ENCODE data around the gene BMPR1B.
A peak's percentile ranks its signal among the peaks of the same experiment; 100 is the strongest.

The BMPR1B gene

DNA sequence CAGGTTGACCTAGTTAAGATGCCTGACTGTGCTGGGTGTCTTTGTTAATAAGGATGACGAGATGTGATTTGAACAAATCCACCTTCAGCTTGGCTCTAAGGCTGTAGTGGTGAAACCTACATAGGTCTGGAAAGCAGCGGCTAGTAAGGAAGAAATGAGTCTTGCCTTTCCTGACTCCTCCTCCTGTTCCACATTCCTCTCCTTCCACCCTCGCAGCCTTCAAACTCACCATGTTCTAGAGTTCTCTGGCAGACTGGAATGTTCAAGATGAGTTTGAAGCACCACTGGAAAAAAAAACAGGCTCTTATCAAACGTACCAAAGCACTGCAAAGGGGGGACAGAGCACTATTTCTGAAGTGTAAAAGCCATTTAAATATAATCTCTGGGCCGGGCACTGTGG, 395.4 kb downstream of the BMPR1B start:
- TF ChIP-seq, protein P1, sequence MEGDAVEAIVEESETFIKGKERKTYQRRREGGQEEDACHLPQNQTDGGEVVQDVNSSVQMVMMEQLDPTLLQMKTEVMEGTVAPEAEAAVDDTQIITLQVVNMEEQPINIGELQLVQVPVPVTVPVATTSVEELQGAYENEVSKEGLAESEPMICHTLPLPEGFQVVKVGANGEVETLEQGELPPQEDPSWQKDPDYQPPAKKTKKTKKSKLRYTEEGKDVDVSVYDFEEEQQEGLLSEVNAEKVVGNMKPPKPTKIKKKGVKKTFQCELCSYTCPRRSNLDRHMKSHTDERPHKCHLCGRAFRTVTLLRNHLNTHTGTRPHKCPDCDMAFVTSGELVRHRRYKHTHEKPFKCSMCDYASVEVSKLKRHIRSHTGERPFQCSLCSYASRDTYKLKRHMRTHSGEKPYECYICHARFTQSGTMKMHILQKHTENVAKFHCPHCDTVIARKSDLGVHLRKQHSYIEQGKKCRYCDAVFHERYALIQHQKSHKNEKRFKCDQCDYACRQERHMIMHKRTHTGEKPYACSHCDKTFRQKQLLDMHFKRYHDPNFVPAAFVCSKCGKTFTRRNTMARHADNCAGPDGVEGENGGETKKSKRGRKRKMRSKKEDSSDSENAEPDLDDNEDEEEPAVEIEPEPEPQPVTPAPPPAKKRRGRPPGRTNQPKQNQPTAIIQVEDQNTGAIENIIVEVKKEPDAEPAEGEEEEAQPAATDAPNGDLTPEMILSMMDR (IDR thresholded peaks at IDR 0.05; ENCODE audit: low read depth, low read length, missing control alignments): no peak
- in situ Hi-C loops (cut with HindIII; ENCODE audit: low sequenced_read_pairs): no loop called here
- H3K4me3 ChIP-seq (ENCODE audit: low read depth, low read length): no peak overlapping the region
- no peak for DNase-seq (ENCODE audit: low read depth)

DNA sequence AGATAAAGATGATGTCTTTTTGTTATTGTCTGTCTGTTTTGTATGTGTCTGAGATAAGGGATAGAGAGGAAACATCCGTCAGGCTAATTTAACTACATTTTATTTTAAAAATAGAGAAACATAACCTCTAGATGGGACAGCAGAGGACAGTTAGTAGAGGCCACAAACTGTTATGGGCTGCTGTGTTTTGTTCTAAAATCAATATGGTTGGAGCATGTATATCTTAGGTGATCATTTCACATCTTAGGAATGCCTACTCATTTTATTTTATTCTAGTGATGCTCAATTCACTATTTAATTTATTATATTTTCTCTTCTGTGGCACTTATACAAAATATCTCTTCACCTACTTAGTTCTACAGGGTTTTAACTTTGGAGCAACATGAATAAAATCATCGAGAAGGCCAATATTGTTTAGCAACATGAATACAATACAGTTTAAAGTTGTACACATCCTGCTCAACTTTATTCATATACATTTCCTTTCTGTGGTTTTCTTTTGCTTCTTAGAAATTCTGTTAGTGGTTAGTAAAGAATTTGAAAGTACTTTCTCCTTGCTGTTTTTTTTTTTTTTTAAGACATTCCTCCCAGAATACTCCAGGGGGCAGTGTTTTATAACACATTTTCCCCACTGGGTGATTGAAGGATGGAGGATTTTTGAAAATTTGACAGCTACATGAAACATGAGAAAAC, 398.1 kb downstream of the BMPR1B start:
- H3K4me3 ChIP-seq (ENCODE audit: low read depth, low read length): no peak overlapping the region
- in situ Hi-C loops (cut with HindIII; ENCODE audit: low sequenced_read_pairs): no loop called here
- TF ChIP-seq, protein P1 (IDR thresholded peaks at IDR 0.05; ENCODE audit: low read depth, low read length, missing control alignments): peak; percentile 48
- DNase-seq (ENCODE audit: low read depth): peak; percentile 38

DNA sequence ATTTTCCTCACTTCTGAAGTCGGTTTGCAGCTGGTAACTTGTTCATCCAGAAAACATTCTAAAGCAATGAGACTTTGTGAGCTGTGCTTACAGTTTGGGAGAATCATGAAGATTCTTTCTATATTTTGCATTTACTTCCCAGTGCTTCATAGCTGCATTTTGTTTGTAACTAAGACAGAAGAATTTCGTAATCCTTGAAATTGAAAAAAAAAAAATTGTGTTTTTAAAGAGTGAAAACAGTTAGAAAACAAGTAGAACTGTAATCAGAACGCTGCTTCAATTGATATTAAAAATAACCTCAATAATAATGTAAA, 398.7 kb downstream of the BMPR1B start:
- H3K4me3 ChIP-seq (ENCODE audit: low read depth, low read length): no peak overlapping the region
- TF ChIP-seq, protein P1 (IDR thresholded peaks at IDR 0.05; ENCODE audit: low read depth, low read length, missing control alignments): no peak
- DNase-seq (ENCODE audit: low read depth): no peak
- in situ Hi-C loops (cut with HindIII; ENCODE audit: low sequenced_read_pairs): no loop called here

DNA sequence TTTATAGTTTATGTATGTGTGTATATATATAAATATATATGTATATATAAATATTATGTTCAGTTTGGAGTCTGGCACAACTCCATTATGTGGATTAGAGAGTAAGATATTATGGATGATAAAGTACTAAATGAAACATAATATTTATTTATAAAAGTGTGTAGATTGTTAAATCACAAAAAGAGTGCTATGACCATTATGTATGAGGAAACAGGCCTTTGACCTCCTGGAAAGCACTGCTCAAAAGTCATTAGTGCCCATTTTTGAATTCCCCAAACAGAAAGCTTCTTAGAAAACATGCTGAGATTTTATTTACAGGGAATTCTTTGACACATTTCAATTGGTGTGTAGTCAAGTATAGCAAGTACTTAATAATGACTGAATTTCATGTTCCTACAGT, 399.8 kb downstream of the BMPR1B start:
- no peak overlapping the region for H3K4me3 ChIP-seq (ENCODE audit: low read depth, low read length)
- in situ Hi-C loops (cut with HindIII; ENCODE audit: low sequenced_read_pairs): no loop called here
- TF ChIP-seq, protein P1 (IDR thresholded peaks at IDR 0.05; ENCODE audit: low read depth, low read length, missing control alignments): no peak
- no peak for DNase-seq (ENCODE audit: low read depth)

DNA sequence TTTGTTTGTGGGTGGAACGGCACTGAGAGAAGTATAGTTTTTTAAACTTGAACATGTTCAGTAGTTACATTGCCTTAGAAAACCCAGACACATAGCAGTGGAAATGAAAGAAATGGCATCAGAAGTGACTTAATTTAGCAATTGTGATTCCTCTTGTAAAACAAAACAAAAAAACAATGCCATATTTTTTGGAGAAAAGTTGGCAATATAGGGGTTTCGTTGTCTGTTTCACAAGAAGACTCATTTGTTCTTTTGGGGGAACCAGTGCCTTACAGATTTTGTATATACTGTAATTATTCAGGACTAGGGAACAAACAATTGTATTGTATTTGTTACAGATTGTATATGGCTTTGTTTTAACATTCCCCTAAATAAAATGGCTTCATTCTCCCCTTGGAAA, 400.3 kb downstream of the BMPR1B start:
- in situ Hi-C loops (cut with HindIII; ENCODE audit: low sequenced_read_pairs): no loop called here
- DNase-seq (ENCODE audit: low read depth): no peak
- TF ChIP-seq, protein P1 (IDR thresholded peaks at IDR 0.05; ENCODE audit: low read depth, low read length, missing control alignments): no peak
- H3K4me3 ChIP-seq (ENCODE audit: low read depth, low read length): no peak overlapping the region

DNA sequence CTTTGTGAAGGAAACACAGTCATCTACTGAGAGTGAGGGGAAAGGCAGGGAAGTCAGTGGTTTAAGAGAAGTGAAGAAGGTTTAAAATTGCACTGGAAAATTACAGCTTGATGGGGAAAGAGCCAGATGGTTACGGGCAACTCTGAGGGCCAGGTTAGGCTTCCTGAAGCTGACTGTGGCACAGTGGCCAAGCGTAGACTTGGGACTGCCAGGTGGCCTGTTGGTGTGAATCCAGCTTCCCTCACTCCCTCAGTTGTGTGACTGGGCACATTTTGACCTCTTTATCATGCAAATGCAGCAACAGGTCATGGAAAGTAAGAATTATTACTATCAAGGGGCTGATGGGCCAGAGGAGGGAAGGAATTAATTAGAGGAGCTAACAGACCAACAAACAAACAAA, 400.9 kb downstream of the BMPR1B start:
- in situ Hi-C loops (cut with HindIII; ENCODE audit: low sequenced_read_pairs): no loop called here

More for the DNA sequence above, 400.9 kb downstream of the BMPR1B start:
- TF ChIP-seq, protein P1 (IDR thresholded peaks at IDR 0.05; ENCODE audit: low read depth, low read length, missing control alignments): no peak
- no peak for DNase-seq (ENCODE audit: low read depth)
- no peak overlapping the region for H3K4me3 ChIP-seq (ENCODE audit: low read depth, low read length)
